IMR-90 (cell line): ENCODE results near the gene ZNF580. TPM values are rescaled to one million over a fixed set of nuclear protein-coding genes. Genes with fewer than 3 reads are reported as not detected.

Experiments
- ATAC-seq: fragments of 200-7000 bp; cut with Tn5 transposase; 2 replicates; pipeline ENCODE4 v1.9.1; 2020; ENCODE audit warnings: low read depth, mild to moderate bottlenecking, moderate library complexity
- BruUV-seq: library from RNA; stranded (reverse); fragments of 400-500 nt; replicated peaks from 2 replicates; lab custom pipeline; 2021; lab: Mats Ljungman, UMichigan
- CTCF ChIA-PET: fragments of 300-600 bp; formaldehyde crosslinking; extraction: SDS; loops from one replicate; lab custom pipeline; 2021; ENCODE audit warnings: antibody characterized with exemption; lab: Yijun Ruan, JAX
- POLR2A ChIA-PET: fragments of 300-600 bp; sonication (Branson Sonifier 250); formaldehyde crosslinking; loops from one replicate; lab custom pipeline; 2022; ENCODE audit warnings: antibody characterized with exemption; ENCODE audit not compliant: unreplicated experiment; lab: Charles Lee
- DNase-seq: peaks from one replicate; pipeline ENCODE4 v3.0.0; 2013
- H2AFZ ChIP-seq: replicated peaks from 2 replicates; pipeline ENCODE3; 2013; ENCODE audit warnings: low read length, mild to moderate bottlenecking; ENCODE audit not compliant: poor library complexity
- H2AK5ac ChIP-seq: 2 replicates; pipeline ENCODE4 v1.6.1; 2013; ENCODE audit warnings: low read depth, low read length, inconsistent platforms
- H2AK9ac ChIP-seq: replicated peaks from 2 replicates; pipeline ENCODE3; 2013; ENCODE audit warnings: mild to moderate bottlenecking, low read depth, low read length, moderate library complexity; ENCODE audit not compliant: poor library complexity
- H2BK120ac ChIP-seq: 2 replicates; pipeline ENCODE4 v1.6.1; 2013; ENCODE audit warnings: low read depth, low read length, inconsistent platforms
- H2BK15ac ChIP-seq: 3 replicates; pipeline ENCODE4 v1.6.1; 2013; ENCODE audit warnings: low read depth, low read length, inconsistent platforms
- H2BK20ac ChIP-seq: 2 replicates; pipeline ENCODE4 v1.6.1; 2013; ENCODE audit warnings: low read depth, mild to moderate bottlenecking, inconsistent platforms, low read length, moderate library complexity
- H2BK5ac ChIP-seq: 2 replicates; pipeline ENCODE4 v1.6.1; 2013; ENCODE audit warnings: mild to moderate bottlenecking, low read depth, low read length, inconsistent platforms; ENCODE audit not compliant: poor library complexity, severe bottlenecking
- H3K14ac ChIP-seq: replicated peaks from 2 replicates; pipeline ENCODE4 v1.6.1; 2013; ENCODE audit warnings: low read depth, low read length, inconsistent platforms
- H3K18ac ChIP-seq: 2 replicates; pipeline ENCODE4 v1.6.1; 2013; ENCODE audit warnings: low read depth, low read length, control low read depth
- H3K23ac ChIP-seq: 2 replicates; pipeline ENCODE4 v1.6.1; 2013; ENCODE audit warnings: low read depth, low read length, inconsistent platforms
- H3K27ac ChIP-seq: 2 replicates; pipeline ENCODE4 v1.5.1; 2013; ENCODE audit warnings: mild to moderate bottlenecking, control low read depth, low read length; ENCODE audit not compliant: insufficient read depth
- H3K27me3 ChIP-seq: 2 replicates; pipeline ENCODE4 v1.6.1; 2013; ENCODE audit warnings: low read length; ENCODE audit not compliant: control insufficient read depth, insufficient read depth
- H3K36me3 ChIP-seq: 2 replicates; pipeline ENCODE4 v1.6.1; 2013; ENCODE audit warnings: low read length, mixed read lengths; ENCODE audit not compliant: control insufficient read depth, insufficient read depth
- H3K4ac ChIP-seq: 2 replicates; pipeline ENCODE4 v1.6.1; 2013; ENCODE audit warnings: low read depth, low read length, inconsistent platforms
- H3K4me1 ChIP-seq: 2 replicates; pipeline ENCODE4 v1.6.1; 2013; ENCODE audit warnings: low read length, mixed read lengths; ENCODE audit not compliant: control insufficient read depth, insufficient read depth
- H3K4me2 ChIP-seq: 2 replicates; pipeline ENCODE4 v1.6.1; 2013; ENCODE audit warnings: low read depth, mild to moderate bottlenecking, control low read depth, low read length, moderate library complexity
- H3K4me3 ChIP-seq: 2 replicates; pipeline ENCODE4 v1.5.1; 2013; ENCODE audit warnings: low read depth, mild to moderate bottlenecking, control low read depth, low read length, moderate library complexity; ENCODE audit not compliant: insufficient read depth
- H3K56ac ChIP-seq: 2 replicates; pipeline ENCODE4 v1.6.1; 2013; ENCODE audit warnings: low read length, inconsistent platforms; ENCODE audit not compliant: insufficient read depth; ENCODE audit errors: extremely low read depth
- H3K79me1 ChIP-seq, 2 experiments: 2 replicates each; pipeline ENCODE4 v1.6.1; 2013; ENCODE audit warnings: low read length in 2 of 2, inconsistent platforms in 1 of 2, low read depth in 1 of 2
- H3K9ac ChIP-seq: 2 replicates; pipeline ENCODE4 v1.6.1; 2013; ENCODE audit warnings: low read depth, low read length, control low read depth
- H3K9me1 ChIP-seq: 2 replicates; pipeline ENCODE4 v1.6.1; 2013; ENCODE audit warnings: low read length, inconsistent platforms; ENCODE audit not compliant: insufficient read depth
- H3K9me3 ChIP-seq: 2 replicates; pipeline ENCODE4 v1.6.1; 2013; ENCODE audit warnings: low read length; ENCODE audit not compliant: control insufficient read depth, insufficient read depth
- H4K20me1 ChIP-seq: 2 replicates; pipeline ENCODE4 v1.6.1; 2013; ENCODE audit warnings: low read length, inconsistent platforms; ENCODE audit not compliant: insufficient read depth
- H4K5ac ChIP-seq: 2 replicates; pipeline ENCODE4 v1.6.1; 2013; ENCODE audit warnings: mild to moderate bottlenecking, low read depth, low read length, control low read depth
- H4K8ac ChIP-seq, 2 experiments: 2 replicates each; pipeline ENCODE4 v1.6.1; 2013; ENCODE audit warnings: low read depth in 2 of 2, low read length in 2 of 2, control low read depth in 1 of 2, inconsistent platforms in 1 of 2
- H4K91ac ChIP-seq: 2 replicates; pipeline ENCODE4 v1.6.1; 2013; ENCODE audit warnings: low read depth, low read length, inconsistent platforms; ENCODE audit not compliant: insufficient read depth
- WGBS, 2 experiments: methylation state at CpG; one replicate each; pipeline versions ENCODE4 v1.1.5 to v1.1.7; 2013; ENCODE audit warnings: missing lambda C conversion rate in 2 of 2; ENCODE audit not compliant: insufficient read length in 1 of 2; ENCODE audit errors: extremely low coverage in 2 of 2; 5-methylcytosine and 5-hydroxymethylcytosine counted together
- dilution Hi-C: fragments of 300-500 bp; cut with HindIII; formaldehyde crosslinking; loops from one replicate; pipeline ENCODE4 v1.14.3; 2018; ENCODE audit warnings: low sequenced_read_pairs; ENCODE audit not compliant: unreplicated experiment
- in situ Hi-C: fragments of 300-500 bp; cut with MboI; formaldehyde crosslinking; loops from 3 replicates; pipeline ENCODE4 v1.14.3; 2019; ENCODE audit warnings: low sequenced_read_pairs, inconsistent platforms, mixed read lengths
- intact Hi-C: fragments of 100-400 bp; cut with micrococcal nuclease; formaldehyde crosslinking; loops from 2 replicates; pipeline ENCODE4 v1.10.0; 2022
- polyA plus RNA-seq, 3 experiments: library from polyadenylated mRNA; depleted of rRNA; stranded (reverse); fragments of >200 nt; gene quantifications; 2 replicates each; pipeline ENCODE4 v1.2.3, GENCODE V29; 2012; ENCODE audit warnings: low replicate concordance in 1 of 3
- total RNA-seq: library from RNA; depleted of rRNA; stranded (reverse); fragments of >200 nt; gene quantifications from 2 replicates; pipeline ENCODE4 v1.2.3, GENCODE V29; 2012
- TF ChIP-seq, protein P1 (sequence below): fragments of 150-350 bp; IDR thresholded peaks from 2 replicates; pipeline ENCODE4 v1.6.1; 2016; ENCODE audit warnings: low read depth, mild to moderate bottlenecking, low read length, moderate library complexity, borderline replicate concordance

Gene ZNF580
- total and polyA plus RNA-seq, 2 of the 4 experiments (the other 2 are of a cell fraction) = 1.4 to 36.9 TPM

DNA sequence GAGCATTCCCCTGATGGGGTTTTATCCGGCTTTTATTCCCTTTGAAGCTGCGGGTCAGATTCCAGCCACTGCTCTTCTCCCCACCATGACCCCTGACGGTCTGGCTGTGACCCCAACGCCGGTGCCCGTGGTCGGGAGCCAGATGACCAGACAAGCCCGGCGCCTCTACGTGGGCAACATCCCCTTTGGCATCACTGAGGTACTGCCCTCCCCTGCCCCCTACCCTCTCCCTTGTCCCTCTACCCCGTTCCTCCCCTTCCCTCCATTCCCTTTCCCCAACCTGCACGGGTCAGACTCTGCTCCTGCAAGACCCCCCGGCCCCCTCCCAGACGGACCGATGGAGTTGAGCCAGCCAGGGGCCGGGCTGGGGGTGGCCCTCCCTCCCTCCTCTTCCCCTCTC lies 20.2 kb downstream of the ZNF580 start:
- BruUV-seq = no TSS peak
- intact Hi-C loops = no loop called here
- DNase-seq (no peak), ATAC-seq (no peak)
- Histone ChIP-seq H3K9ac (no peak overlapping the region), H3K36me3 (peaks cover 59% of the 10 kb centered on the region), H2BK15ac (no peak overlapping the region), H3K27me3 (no peaks in the 10 kb centered on the region), H2BK5ac (no peak overlapping the region), H3K4me1 (peaks cover 10% of the 10 kb centered on the region), H3K4me3 (no peak overlapping the region), H2AK5ac (no peak overlapping the region), H3K4ac (no peak overlapping the region), H3K79me1 (peaks cover 12 to 52% of the 10 kb centered on the region in 2 experiments), H2AFZ (no peak overlapping the region), H4K8ac (no peak overlapping the region), H3K27ac (no peak overlapping the region), H3K9me1 (peaks cover 13% of the 10 kb centered on the region), H3K14ac (no peak overlapping the region), H3K56ac (no peak overlapping the region), H4K20me1 (peaks cover 90% of the 10 kb centered on the region), H3K23ac (no peak overlapping the region), H3K18ac (no peak overlapping the region), H2BK20ac (no peak overlapping the region), H3K9me3 (no peaks in the 10 kb centered on the region), H2AK9ac (peak overlapping the region; percentile 50), H2BK120ac (no peak overlapping the region), H3K4me2 (no peak overlapping the region), H4K91ac (no peak overlapping the region), H4K5ac (no peak overlapping the region)
- TF ChIP-seq, protein P1, sequence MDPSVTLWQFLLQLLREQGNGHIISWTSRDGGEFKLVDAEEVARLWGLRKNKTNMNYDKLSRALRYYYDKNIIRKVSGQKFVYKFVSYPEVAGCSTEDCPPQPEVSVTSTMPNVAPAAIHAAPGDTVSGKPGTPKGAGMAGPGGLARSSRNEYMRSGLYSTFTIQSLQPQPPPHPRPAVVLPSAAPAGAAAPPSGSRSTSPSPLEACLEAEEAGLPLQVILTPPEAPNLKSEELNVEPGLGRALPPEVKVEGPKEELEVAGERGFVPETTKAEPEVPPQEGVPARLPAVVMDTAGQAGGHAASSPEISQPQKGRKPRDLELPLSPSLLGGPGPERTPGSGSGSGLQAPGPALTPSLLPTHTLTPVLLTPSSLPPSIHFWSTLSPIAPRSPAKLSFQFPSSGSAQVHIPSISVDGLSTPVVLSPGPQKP = no peak
- ChIA-PET CTCF (no interaction called here), POLR2A (no interaction called here)
- in situ Hi-C loops = loop anchor here (25.0 kb wide), 2 partner anchors 1199 to 1524 kb away; partner anchors contain the start of genes CDC42EP5, CNOT3 and LENG9
- dilution Hi-C loops = no loop called here
- WGBS, 2 experiments = 33% methylated on average over 1 of the region's 16 CpGs; no CpG with 5 or more reads in 1 of the 2 experiments
